Nephron (organoid): Measurements from ENCODE around the gene KRTAP12-3.
"Not testable (repeated sequence)": the region's sequence is repeated elsewhere in the genome, so short reads cannot be mapped to it uniquely, and the experiment has no call there.

ENCODE experiments used
- H3K27ac Mint-ChIP-seq, 3 experiments: 2 replicates each; pipeline ENCODE4 v1.8.0; 2020; ENCODE audit warnings: mixed read lengths in 3 of 3, mild to moderate bottlenecking in 2 of 3, moderate library complexity in 1 of 3
- H3K27me3 Mint-ChIP-seq: 2 replicates; pipeline ENCODE4 v1.8.0; 2021; ENCODE audit warnings: low read depth, mild to moderate bottlenecking, moderate library complexity, mixed read lengths
- H3K36me3 Mint-ChIP-seq: 2 replicates; pipeline ENCODE4 v1.8.0; 2020; ENCODE audit warnings: low read depth, mixed read lengths
- H3K4me1 Mint-ChIP-seq: 2 replicates; pipeline ENCODE4 v1.8.0; 2020; ENCODE audit warnings: mixed read lengths
- H3K4me3 Mint-ChIP-seq, 3 experiments: 2 replicates each; pipeline ENCODE4 v1.8.0; 2020; ENCODE audit warnings: mild to moderate bottlenecking in 3 of 3, mixed read lengths in 3 of 3, moderate library complexity in 2 of 3
- H3K9me3 Mint-ChIP-seq: 2 replicates; pipeline ENCODE4 v1.8.0; 2020; ENCODE audit warnings: mixed read lengths
- CTCF ChIP-seq, 3 experiments: fragments of 200-600 bp; sonication (generic); IDR thresholded peaks; one replicate each; pipeline ENCODE4 v1.5.0; 2021; ENCODE audit warnings: antibody characterized with exemption in 3 of 3; ENCODE audit not compliant: unreplicated experiment in 3 of 3

KRTAP12-3 gene

DNA sequence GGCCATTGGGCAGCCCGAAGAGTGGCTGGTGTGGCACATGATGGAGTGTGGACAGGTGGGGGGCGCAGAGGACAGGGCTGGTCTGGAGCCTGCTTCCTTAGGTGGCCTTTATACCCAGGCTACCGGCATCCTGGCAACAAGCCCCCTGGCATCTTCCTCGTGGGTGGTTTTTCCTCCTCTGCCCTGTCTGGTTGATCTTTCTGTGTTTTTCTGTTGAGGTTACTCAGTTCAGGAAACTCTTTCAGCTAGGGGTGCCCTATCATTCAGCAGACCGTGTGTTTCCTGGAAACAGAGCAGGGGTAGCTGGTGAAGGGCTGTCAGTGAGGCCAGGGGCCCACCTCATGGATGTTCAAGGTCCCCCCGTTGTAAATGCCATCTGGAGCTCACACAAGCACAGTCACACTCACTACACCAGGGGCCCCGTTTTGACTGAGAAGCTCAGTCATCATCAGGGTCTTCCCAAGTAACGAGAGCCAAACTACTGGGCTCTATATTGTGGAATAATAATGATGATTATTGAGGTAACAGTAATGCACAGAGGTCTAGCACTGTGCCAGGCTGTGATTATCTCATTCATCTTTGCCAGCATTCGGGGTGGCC is 3.1 kb upstream of the KRTAP12-3 start, which contains the start of gene KRTAP12-4:
TSS of gene KRTAP12-4 (minus strand) at position 84 of the 600 bp plus-strand sequence. CDS start at position 39, 45 bp downstream.
- Mint-ChIP-seq H3K27me3 (peaks cover 14% of the 10 kb centered on the region), H3K27ac (no peak within 1 kb of the TSS), H3K36me3 (no peaks in the 10 kb centered on the region), H3K9me3 (peaks cover 34% of the 10 kb centered on the region), H3K4me3 (no peak within 1 kb of the TSS), H3K4me1 (no peaks in the 10 kb centered on the region)
- no peak for TF ChIP-seq CTCF (IDR thresholded peaks at IDR 0.05; ENCODE audit: unreplicated experiment in 3 of 3)

DNA sequence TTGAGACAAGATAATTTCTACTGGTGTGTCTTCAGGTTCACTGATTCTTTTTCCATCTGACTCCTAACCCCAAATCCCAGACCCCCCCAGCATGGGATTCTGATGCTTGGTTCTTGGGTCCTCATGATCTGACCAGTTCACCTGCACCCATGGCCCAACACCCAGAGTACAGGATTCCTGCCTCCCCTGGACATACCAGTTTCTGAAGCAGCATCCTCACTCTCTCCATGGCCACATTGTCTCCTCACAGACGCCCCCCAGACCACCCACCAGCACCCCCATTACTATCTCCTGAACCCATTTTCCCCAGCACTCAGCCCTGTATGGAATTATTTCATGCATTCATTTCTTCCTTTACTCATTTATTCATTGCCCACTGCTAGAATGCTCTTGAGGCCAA is 864 bp upstream of the KRTAP12-3 start:
- Mint-ChIP-seq H3K27me3 (peaks cover 9% of the 10 kb centered on the region), H3K36me3 (no peaks in the 10 kb centered on the region), H3K9me3 (peaks cover 41% of the 10 kb centered on the region), H3K4me1 (no peaks in the 10 kb centered on the region), H3K27ac (no peak overlapping the region), H3K4me3 (no peak overlapping the region)
- no peak for TF ChIP-seq CTCF (IDR thresholded peaks at IDR 0.05; ENCODE audit: unreplicated experiment in 3 of 3)

DNA sequence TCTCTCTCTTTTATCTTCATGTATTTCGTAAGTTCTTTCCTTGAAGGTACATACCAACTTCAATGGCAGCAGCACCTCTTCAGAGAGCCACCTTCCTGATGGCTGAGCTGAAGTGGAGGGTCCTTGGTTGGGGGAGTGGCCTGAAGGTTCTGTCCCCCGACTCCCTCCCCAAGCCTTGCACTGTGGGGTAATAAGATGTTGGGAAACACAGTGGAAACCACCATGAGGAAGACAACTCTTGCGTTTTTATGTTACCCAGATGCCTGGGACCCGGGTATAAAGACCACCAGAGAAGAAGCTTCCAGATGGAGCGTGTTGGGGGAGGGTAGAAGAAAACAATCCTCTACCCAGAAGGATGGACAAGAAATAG is 794 bp downstream of the KRTAP12-3 start:
- H3K27me3 Mint-ChIP-seq: peaks cover 4% of the 10 kb centered on the region
- no peak overlapping the region for H3K4me3 Mint-ChIP-seq
- TF ChIP-seq CTCF (IDR thresholded peaks at IDR 0.05; ENCODE audit: unreplicated experiment in 3 of 3): no peak
- peaks cover 42% of the 10 kb centered on the region for H3K9me3 Mint-ChIP-seq
- no peaks in the 10 kb centered on the region for H3K4me1 Mint-ChIP-seq
- H3K36me3 Mint-ChIP-seq: no peaks in the 10 kb centered on the region
- no peak overlapping the region for H3K27ac Mint-ChIP-seq

DNA sequence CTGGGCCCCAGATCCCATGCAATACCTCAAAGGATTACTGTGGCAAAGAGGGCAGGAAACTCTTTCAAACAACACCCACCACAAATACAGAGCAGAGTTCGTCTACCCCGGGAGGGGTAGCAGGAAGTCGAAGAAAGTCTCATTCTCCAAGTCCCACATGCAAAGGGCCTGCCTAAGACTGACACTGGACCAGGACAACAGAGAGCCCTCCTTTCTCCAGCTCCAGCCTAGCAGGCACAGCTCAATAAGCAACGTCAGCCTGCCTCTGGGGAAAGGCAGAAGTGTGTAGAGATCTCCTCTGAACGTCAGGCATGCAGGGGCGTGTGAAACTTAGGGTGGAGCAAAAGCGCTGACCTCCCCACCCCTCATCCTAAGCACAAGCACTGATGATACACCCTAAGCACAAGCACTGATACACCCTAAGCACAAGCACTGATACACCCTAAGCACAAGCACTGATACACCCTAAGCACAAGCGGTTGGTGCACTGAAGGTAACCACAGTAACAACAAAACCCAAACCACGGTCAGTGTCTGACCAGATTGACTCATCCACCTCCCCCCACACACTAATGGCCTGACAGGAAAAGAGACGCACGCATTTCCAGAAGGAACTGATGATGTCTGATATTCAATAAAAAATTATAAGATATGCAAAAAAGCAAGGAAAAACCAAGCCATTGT is 1.3 kb downstream of the KRTAP12-3 start:
- Mint-ChIP-seq H3K9me3 (peaks cover 38% of the 10 kb centered on the region), H3K27me3 (peaks cover 4% of the 10 kb centered on the region), H3K36me3 (no peaks in the 10 kb centered on the region), H3K4me1 (no peaks in the 10 kb centered on the region), H3K4me3 (no peak overlapping the region), H3K27ac (no peak overlapping the region)
- TF ChIP-seq CTCF (IDR thresholded peaks at IDR 0.05; ENCODE audit: unreplicated experiment in 3 of 3): no peak

DNA sequence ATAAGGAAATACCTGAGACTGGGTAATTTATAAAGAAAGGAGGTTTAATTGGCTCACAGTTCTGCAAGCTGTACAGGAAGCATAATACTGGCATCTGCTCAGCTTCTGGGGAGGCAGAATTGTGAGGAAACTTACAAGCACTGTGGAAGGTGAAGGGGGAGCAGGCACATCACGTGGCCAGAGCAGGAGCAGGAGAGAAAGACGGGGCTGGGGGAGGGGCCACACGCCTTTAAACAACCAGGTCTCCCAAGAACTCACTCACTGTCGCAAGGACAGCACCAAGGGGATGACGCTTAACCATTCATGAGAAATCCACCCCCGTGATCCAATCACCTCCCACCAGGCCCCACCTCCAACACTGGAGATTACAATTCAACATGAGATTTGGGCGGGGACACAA is 3.8 kb downstream of the KRTAP12-3 start:
- H3K4me1 Mint-ChIP-seq: not testable (repeated sequence)

DNA sequence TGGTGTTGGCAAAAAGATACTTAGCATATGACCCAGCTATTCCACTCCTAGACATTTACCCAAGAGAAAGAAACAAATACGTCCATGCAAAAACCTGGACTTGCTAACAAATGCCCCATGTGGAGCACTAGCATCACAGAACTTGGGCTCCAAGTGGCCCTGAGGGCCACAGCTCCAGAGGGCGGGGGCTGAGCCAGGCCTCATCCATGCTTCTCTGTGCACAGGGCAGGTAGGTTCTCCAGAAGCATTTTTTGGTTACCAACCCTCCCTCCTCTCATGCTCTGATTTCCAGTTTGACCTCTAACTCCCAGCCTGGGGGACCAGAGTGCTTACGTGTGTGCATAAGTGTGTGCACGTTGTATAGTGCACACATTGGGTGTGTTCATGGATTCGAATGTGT is 7.0 kb downstream of the KRTAP12-3 start:
- H3K27ac Mint-ChIP-seq: no peak overlapping the region

More for the DNA sequence above, 3.8 kb downstream of the KRTAP12-3 start:
- Mint-ChIP-seq H3K9me3 (peaks cover 33% of the 10 kb centered on the region), H3K27me3 (peaks cover 12% of the 10 kb centered on the region)
- H3K4me3 Mint-ChIP-seq, H3K36me3 Mint-ChIP-seq, H3K27ac Mint-ChIP-seq: not testable (repeated sequence)

More for the DNA sequence above, 7.0 kb downstream of the KRTAP12-3 start:
- no peak for TF ChIP-seq CTCF (IDR thresholded peaks at IDR 0.05; ENCODE audit: unreplicated experiment in 3 of 3)
- Mint-ChIP-seq H3K4me3 (no peak overlapping the region), H3K36me3 (peaks cover 5% of the 10 kb centered on the region), H3K27me3 (peaks cover 12% of the 10 kb centered on the region), H3K4me1 (no peaks in the 10 kb centered on the region), H3K9me3 (peaks cover 33% of the 10 kb centered on the region)
